ENCODE measurements around the gene TTYH2. TPM values are rescaled to one million over a fixed set of nuclear protein-coding genes. Genes with fewer than 3 reads are reported as not detected.

The TTYH2 gene
- total RNA-seq, 1 experiment from 2014 or later, result 15.4 TPM

DNA sequence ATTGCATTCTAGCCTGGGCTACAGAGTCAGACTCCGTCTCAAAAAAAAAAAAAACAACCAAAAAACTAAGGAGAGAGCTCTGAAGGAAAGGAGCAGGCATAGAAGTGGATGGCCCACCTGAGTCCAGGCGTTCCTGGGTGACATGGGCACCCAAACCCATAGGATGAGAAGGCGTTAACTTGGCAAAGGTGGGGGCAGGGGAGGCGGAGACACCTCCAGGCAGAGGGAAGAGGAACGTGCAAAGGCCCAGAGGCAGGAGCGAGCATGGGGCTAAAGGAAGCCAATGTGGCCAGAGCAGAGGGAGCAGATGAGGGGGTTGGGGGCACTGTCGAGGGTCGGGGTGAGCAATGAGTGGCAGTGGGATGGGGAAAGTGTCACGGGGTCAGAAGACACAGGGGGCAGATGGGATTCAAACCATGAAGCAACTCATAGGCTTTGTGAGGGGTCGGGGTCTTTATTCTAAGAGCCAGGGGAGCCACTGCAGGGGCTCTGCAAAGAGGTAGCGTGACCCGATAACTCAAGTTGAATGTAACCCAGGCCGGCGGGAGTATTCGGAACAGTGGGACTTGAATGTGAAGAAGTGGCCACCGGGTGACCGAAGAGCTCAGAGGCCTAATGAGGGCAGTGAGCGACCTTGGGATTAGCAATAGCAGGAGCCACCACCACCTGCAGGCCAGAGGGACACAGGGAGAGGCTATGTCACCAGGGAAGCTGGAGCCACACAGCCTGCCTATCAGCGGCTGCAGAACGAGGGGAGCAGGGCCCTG is 11.8 kb downstream of the TTYH2 start:
- Histone ChIP-seq H3K4me3 (ENCODE audit: low read depth, low read length, poor library complexity, severe bottlenecking) (no peak overlapping the region), H3K27me3 (replicated peaks; ENCODE audit: insufficient read depth, low read depth, low read length, poor library complexity) (no peaks in the 10 kb centered on the region), H3K9me3 (ENCODE audit: low read depth, low read length, poor library complexity, severe bottlenecking) (no peaks in the 10 kb centered on the region), H3K4me1 (ENCODE audit: insufficient read depth, low read length, poor library complexity, severe bottlenecking) (no peaks in the 10 kb centered on the region), H3K27ac (ENCODE audit: low read depth, low read length, poor library complexity, severe bottlenecking) (no peak overlapping the region), H3K36me3 (ENCODE audit: insufficient read depth, low read length, poor library complexity, severe bottlenecking) (no peaks in the 10 kb centered on the region)
- TF ChIP-seq, protein P1, sequence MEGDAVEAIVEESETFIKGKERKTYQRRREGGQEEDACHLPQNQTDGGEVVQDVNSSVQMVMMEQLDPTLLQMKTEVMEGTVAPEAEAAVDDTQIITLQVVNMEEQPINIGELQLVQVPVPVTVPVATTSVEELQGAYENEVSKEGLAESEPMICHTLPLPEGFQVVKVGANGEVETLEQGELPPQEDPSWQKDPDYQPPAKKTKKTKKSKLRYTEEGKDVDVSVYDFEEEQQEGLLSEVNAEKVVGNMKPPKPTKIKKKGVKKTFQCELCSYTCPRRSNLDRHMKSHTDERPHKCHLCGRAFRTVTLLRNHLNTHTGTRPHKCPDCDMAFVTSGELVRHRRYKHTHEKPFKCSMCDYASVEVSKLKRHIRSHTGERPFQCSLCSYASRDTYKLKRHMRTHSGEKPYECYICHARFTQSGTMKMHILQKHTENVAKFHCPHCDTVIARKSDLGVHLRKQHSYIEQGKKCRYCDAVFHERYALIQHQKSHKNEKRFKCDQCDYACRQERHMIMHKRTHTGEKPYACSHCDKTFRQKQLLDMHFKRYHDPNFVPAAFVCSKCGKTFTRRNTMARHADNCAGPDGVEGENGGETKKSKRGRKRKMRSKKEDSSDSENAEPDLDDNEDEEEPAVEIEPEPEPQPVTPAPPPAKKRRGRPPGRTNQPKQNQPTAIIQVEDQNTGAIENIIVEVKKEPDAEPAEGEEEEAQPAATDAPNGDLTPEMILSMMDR (conservative IDR thresholded peaks at IDR 0.05; ENCODE audit: low read depth, low read length), result no peak
- intact Hi-C loops (cut with micrococcal nuclease; ENCODE audit: unreplicated experiment), result no loop called here
- CTCF ChIA-PET, result no interaction called here
- DNase-seq (ENCODE audit: low spot score), result no peak
- no TSS peak for BruUV-seq (replicated peaks)
- POLR2A ChIA-PET (ENCODE audit: low non-redundant PET), result no interaction called here

DNA sequence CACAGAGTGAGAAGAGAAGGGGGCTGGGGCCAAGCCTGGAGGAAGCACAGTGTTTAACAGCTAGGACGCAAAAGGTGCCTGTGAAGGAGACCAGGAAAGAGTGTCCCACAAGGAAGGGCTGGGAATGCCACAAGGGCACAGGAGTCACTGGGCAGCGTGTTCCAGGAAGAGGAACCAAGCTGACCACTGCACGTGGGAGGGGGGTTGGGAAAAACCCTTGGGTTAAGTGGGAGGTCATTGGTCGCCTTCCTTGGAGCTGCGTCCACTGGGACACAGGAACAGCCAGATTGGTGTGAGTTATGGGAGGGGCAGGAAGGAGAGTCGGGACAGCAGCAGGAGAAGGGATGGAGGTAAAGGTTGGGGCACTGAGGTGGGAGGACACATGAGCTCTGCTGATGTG is 12.9 kb downstream of the TTYH2 start:
- Histone ChIP-seq H3K4me1 (ENCODE audit: insufficient read depth, low read length, poor library complexity, severe bottlenecking) (no peaks in the 10 kb centered on the region), H3K36me3 (ENCODE audit: insufficient read depth, low read length, poor library complexity, severe bottlenecking) (no peaks in the 10 kb centered on the region), H3K27ac (ENCODE audit: low read depth, low read length, poor library complexity, severe bottlenecking) (no peak overlapping the region), H3K27me3 (replicated peaks; ENCODE audit: insufficient read depth, low read depth, low read length, poor library complexity) (no peaks in the 10 kb centered on the region), H3K4me3 (ENCODE audit: low read depth, low read length, poor library complexity, severe bottlenecking) (no peak overlapping the region), H3K9me3 (ENCODE audit: low read depth, low read length, poor library complexity, severe bottlenecking) (no peaks in the 10 kb centered on the region)
- no peak for TF ChIP-seq EZH2 (IDR thresholded peaks at IDR 0.05; ENCODE audit: borderline replicate concordance, low read depth, low read length, poor library complexity, severe bottlenecking)
- TF ChIP-seq, protein P1 (conservative IDR thresholded peaks at IDR 0.05; ENCODE audit: low read depth, low read length), result no peak
- BruUV-seq (replicated peaks), result no TSS peak
- intact Hi-C loops (cut with micrococcal nuclease; ENCODE audit: unreplicated experiment), result no loop called here
- CTCF ChIA-PET, result no interaction called here
- DNase-seq (ENCODE audit: low spot score), result no peak
- POLR2A ChIA-PET (ENCODE audit: low non-redundant PET), result no interaction called here

DNA sequence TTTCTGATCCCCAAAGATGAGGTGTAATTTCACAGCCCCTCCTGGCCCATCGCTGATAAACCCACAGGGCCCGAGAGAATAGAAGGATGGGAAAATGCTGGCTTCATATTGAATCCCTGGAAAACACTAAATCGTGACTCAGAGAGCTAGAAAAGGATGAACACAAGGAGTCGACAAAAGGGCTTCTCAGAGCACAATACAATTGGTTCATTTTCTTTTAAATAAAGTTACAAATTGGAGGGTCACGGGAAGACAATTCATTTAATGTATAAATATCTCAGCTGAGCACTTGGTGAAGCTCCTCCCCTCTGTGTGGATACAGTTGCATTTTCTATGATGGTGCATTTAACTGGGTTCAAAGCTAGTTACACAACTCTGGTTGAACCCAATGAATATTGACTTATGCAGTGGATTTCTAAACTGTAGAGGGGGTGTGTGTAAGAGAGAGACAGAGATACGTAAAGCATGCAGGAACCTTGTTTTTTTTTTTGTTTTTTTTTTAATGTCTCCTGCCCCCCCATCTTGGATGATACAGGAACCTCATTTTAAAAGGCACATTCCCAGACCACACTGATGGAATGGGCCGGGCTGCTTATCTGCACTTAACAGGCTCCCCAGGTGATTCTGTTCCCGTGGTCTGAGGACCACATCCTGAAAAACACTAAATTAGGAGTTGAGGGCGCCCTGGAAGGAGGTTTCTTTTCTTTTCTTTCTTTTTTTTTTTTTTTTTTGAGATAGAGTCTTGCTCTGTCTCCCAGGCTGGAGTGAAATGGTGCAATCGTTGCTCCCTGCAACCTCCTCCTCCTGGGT is 14.1 kb downstream of the TTYH2 start:
- Histone ChIP-seq H3K36me3 (ENCODE audit: insufficient read depth, low read length, poor library complexity, severe bottlenecking) (no peaks in the 10 kb centered on the region), H3K4me3 (ENCODE audit: low read depth, low read length, poor library complexity, severe bottlenecking) (no peak overlapping the region), H3K9me3 (ENCODE audit: low read depth, low read length, poor library complexity, severe bottlenecking) (no peaks in the 10 kb centered on the region), H3K4me1 (ENCODE audit: insufficient read depth, low read length, poor library complexity, severe bottlenecking) (no peaks in the 10 kb centered on the region), H3K27me3 (replicated peaks; ENCODE audit: insufficient read depth, low read depth, low read length, poor library complexity) (no peaks in the 10 kb centered on the region), H3K27ac (ENCODE audit: low read depth, low read length, poor library complexity, severe bottlenecking) (no peak overlapping the region)
- BruUV-seq (replicated peaks), result no TSS peak
- intact Hi-C loops (cut with micrococcal nuclease; ENCODE audit: unreplicated experiment), result no loop called here
- ChIA-PET CTCF (interaction anchor here (0.6 kb wide), 1 partner anchor 34 kb away, joined by 6 read pairs; no protein-coding TSS in a partner anchor), POLR2A (ENCODE audit: low non-redundant PET) (no interaction called here)
- TF ChIP-seq EZH2 (IDR thresholded peaks at IDR 0.05; ENCODE audit: borderline replicate concordance, low read depth, low read length, poor library complexity, severe bottlenecking), result no peak
- TF ChIP-seq, protein P1 (conservative IDR thresholded peaks at IDR 0.05; ENCODE audit: low read depth, low read length), result no peak
- no peak for DNase-seq (ENCODE audit: low spot score)
